ENCODE results near the gene HCST.
"Not testable (repeated sequence)": the region's sequence is repeated elsewhere in the genome, so short reads cannot be mapped to it uniquely, and the experiment has no call there.

The HCST gene

DNA sequence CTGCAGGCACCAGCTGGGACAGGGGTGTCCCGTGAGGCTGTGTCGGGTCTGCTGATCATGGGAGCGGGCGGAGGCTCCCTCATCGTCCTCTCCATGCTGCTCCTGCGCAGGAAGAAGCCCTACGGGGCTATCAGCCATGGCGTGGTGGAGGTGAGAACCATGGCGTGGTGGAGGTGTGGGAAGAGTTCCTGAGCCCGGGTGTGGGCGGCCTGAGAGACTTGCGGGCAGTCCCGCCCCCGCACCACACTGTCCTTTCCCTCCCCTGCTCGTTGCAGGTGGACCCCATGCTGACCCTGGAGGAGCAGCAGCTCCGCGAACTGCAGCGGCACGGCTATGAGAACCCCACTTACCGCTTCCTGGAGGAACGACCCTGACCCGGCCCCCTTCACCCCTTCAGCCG, 23.3 kb upstream of the HCST start:
- no peak for DNase-seq (ENCODE audit: low read depth, low spot score)
- H3K27ac ChIP-seq = no peak overlapping the region

DNA sequence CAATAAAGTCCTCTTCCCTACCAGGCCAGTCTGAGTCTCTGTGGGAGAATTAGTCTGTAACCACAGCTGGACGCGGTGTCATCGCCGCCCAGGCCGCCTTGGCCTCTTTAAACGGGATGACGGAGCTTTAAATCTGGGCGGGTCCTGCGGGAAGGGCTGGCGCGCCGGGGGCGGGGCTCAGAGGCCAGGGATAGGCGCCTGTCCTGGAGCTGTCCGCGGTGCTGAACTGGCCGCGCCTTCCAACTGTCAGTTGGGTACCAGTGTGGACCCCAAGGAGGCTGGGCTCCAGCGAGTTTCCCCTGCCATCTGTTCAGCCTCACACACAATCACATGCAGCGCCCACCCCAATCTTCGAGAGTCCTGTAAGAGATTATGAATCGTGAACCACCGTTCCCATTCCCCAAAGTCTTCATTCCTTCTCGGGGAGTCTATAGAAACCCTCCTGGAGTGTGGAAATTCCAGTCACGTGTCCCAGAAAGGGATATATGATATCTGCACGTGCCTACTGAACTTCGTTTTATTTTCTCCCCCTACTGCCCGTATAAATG, 22.5 kb upstream of the HCST start:
- H3K27ac ChIP-seq = no peak overlapping the region
- DNase-seq (ENCODE audit: low read depth, low spot score) = peak; percentile 59

DNA sequence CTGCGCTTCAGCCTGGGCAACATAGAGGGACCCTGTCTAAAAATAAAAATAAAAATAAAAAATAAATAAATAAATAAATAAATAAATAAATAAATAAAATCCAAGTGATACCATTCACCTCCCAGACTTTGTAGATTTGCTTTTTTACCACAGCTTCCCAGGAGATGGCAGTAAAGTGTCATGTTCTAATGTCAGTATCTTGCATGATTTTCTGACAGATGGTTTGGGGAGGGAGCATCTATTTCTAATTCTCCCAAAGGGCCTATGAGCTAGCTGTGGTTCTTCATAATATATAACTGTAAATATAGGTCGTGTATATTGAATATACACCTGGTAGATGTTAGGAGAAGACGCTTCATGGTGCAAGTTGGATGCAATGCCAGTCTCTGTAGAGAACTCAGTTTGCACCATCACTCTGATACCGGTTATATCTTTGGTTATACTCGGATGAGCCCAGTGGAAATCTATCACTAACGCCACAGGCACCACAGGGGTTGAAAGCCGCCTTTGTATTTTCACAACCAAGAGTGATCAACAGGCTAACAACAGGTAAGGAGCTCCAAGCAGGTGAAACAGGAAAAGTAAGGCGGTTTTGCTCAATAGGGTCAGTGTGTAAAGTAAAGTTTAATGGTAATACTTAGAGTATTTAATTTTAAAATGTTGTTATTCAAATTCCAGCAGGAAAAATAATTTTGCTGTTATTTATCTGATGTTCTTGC, 20.1 kb upstream of the HCST start:
- peak; percentile 27 for DNase-seq (ENCODE audit: low read depth, low spot score)
- no peak overlapping the region for H3K27ac ChIP-seq

DNA sequence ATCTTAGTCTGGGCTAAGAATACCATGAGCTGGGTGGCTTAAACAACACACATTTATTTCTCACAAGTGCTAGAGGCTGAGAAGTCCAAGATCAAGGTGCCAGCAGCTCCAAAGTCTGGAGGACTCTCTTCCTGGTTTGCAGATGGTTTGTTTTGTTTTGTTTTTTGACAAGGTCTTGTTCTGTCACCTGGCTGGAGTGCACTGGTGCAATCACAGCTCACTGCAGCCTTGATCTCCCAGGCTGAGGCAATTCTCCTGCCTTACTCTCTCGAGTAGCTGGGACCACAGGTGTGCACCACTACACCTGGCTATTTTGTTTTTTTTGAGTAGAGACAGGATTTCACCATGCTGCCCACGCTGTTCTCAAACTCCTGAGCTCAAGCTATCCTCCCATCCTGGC, 18.4 kb upstream of the HCST start:
- no peak for DNase-seq (ENCODE audit: low read depth, low spot score)
- H3K27ac ChIP-seq = no peak overlapping the region

DNA sequence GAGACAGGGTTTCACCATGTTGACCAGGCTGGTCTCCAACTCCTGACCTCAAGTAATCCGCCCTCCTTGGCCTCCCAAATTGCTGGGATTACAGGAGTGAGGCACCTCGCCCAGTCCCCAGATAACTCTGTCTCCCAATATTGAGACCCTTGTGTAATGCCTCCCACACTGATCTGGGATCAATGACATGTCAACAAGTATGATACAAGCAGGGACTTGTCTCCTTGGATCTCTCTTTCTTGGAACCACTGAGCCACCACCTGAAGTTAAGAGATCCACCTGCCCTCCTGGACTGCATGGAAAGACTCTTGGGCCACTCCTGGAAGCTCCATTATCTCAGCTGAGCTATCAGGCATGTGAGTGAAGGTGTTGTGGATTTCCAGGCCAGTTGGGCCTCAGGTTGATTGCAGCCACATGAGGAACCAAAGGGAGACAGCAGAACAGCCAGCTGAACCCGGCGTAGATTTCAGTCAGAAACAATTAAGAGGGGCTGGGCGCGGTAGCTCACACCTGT, 17.0 kb upstream of the HCST start:
- H3K27ac ChIP-seq = no peak overlapping the region
- DNase-seq (ENCODE audit: low read depth, low spot score) = no peak

DNA sequence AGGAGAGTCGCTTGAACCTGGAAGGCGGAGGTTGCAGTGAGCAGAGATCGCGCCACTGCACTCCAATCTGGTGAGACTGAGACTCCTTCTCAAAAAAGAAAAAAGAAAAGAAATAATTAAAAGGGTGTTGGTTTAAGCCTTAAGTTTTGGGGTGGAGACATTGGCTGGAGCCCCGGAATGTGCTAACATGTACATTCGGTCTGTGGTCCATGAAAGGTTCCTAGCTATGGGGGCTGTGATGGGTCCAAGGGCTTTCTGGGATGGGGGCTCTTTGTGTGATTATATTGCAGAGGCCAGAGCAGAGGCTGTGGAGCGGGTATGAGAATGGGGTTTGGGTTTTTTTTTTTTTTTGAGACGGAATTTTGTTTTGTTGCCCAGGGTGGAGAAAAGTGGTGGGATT, 16.4 kb upstream of the HCST start:
- no peak overlapping the region for H3K27ac ChIP-seq
- DNase-seq (ENCODE audit: low read depth, low spot score) = no peak

DNA sequence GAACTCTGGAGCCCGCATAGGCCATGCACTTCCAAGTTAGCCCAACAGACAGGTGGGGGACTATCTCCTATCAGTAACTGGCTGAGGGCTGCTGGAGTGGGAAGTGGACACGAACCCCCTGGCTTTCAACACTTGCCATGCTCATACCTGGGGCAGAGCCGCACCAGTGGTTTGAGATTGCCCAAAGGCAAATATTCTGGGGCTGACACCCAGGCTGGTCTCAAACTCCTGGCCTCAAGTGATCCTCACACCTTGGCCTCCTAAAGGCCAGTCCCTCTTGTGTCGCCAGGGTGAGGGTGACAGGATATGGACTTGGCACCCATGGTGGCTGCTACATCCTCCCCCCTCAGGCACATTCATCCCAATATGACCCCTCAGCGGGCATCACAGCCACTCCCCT, 15.1 kb upstream of the HCST start:
- no peak for DNase-seq (ENCODE audit: low read depth, low spot score)
- no peak overlapping the region for H3K27ac ChIP-seq

DNA sequence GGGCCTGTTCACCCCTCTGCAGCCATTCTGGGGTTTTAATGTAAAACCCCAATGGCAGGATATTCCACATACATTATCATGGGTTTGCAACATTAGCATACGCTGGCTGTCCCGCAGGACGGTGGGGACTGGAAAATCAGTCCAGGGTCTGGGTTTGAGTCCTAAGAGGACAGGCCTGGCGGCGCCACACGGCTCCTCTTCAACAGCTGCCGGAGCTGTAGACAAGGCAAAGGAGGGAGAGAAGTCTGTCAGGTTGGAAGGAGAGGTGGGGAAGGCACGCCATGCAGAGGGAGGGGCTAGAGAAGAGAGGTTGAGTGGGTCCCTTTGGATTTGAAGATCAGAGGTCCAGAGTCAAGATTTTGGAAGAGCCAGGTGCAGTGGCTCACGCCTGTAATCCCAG, 13.9 kb upstream of the HCST start:
- no peak for DNase-seq (ENCODE audit: low read depth, low spot score)
- H3K27ac ChIP-seq = no peak overlapping the region

DNA sequence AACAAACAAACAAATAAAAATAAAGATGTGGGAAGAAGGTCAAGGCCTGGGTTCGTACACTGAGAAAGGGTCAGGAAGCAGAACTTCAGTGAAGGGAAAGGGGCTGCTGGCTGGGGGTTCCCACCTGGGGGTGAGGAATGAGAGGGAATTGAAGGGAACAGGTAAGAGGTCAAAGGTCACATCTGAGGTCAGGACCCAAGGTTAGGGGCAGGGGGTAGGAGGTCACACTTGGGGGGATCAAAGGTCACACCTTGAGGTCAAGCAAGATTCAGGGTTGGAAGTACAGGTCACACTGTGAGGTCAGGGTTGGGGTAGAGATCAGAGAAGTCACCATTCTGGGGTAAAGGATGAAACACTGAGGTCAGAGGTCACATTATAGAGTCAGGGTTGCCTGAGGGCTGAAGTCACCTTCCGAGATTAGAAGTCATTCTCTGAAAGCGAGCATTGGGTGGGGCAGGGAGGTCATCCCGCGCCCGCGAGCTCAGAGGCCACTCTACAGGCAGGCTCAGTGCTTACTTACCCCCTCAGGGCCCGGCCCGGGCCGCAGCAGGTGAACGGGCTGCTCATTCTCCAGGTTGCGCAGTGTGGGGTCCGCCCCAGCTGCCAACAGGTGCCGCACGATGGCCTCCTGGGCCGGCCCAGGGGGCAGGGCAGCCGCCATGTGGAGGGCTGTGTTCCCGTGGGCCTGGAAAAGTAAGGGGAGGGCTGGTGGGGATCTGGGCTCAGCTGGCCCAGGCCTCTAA, 12.8 kb upstream of the HCST start:
- no peak overlapping the region for H3K27ac ChIP-seq
- no peak for DNase-seq (ENCODE audit: low read depth, low spot score)

DNA sequence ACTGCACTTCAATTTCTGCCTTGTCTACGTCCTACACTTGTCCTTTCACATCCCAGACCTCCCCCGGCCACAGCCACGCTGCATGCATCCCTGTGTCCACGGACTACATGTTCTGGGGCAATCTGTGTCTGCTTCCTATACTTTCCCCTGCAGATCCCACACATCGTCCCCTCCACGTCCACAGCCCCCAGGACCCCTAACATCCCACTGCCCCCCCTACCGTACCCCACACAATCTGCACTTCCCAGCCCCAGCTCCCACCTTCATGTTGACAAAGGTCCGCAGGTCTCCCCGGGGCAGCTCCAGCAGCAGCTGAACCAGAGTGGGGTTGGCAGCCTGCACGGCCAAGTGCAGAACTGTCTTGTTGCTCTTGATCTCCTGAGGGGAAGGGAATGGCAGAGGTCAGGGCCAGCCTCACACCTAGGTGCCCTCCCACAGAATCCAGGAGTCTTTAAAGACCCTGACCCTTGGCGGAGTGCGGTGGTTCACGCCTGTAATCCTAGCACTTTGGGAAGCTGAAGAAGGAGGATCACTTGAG, 12.1 kb upstream of the HCST start:
- DNase-seq (ENCODE audit: low read depth, low spot score) = no peak
- H3K27ac ChIP-seq = no peak overlapping the region

DNA sequence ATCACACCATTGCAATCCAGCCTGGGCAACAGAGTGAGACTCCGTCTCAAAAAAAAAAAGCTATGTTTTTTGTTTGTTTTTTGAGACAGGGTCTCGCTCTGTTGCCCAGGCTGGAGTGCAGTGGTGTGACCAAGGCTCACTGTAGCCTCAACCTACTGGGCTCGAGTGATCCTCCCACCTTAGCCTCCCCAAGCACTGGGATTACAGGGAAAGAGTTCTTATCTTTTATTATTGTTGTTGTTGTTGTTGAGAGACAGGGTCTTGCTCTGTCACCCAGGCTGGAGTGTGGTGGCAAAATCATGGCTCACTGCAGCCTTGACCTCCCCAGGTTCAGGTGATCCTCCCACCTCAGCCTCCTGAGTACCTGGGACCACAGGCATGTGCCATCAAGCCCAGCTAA, 10.5 kb upstream of the HCST start:
- H3K27ac ChIP-seq; DNase-seq (ENCODE audit: low read depth, low spot score): not testable (repeated sequence)

DNA sequence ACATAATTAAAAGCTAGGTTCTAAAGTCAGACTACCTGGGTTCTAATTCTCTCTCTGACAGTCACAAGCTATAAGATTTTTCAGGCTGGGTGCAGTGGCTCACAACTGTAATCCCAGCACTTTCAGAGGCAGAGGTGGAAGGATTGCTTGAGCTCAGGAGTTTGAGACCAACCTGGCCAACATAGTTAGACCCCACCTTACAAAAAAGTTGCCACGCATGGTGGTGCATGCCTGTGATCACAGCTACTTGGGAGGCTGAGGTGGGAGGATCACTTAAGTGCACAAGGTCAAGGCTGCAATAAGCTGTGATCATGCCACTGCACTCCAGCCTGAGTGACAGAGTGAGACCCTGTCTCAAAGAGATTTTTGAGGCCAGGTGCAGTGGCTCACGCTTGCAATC, 8.0 kb upstream of the HCST start:
- no peak for DNase-seq (ENCODE audit: low read depth, low spot score)
- H3K27ac ChIP-seq = no peak overlapping the region

DNA sequence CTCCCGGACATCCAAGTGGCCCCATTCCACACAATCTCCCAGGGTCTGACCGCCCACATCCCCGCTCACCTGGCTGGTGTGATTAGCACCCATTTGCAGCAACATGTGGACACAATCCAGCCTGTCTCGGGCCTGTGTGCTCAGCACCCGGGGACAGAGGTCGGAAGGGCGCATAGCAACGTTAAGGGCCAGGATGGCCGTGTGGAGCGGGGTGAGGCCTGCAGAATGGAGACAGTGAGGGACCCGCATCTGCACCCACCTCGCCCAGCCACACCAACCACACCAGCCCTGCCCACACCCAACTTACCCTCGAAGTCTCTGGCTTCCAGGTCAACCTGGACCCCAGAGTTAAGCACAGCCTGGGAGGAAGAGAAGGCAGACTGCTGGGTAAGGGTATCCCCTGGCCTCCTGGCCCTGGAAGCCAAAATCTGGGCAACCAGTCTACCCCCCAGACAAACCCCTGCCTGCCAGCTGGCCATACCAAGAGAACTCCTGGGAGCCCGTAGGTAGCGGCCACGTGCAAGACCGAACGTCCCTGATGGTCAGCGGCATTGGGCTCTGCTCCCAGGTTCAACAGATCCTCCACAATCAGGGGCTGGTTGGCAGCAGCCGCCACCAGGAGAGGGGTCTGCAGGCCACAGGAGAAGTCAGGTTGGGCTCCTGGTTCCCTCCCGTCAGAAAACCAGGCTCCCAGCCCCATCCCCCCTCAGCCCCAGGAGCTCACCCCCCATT, 6.3 kb upstream of the HCST start:
- H3K27ac ChIP-seq = no peak overlapping the region
- DNase-seq (ENCODE audit: low read depth, low spot score) = no peak

DNA sequence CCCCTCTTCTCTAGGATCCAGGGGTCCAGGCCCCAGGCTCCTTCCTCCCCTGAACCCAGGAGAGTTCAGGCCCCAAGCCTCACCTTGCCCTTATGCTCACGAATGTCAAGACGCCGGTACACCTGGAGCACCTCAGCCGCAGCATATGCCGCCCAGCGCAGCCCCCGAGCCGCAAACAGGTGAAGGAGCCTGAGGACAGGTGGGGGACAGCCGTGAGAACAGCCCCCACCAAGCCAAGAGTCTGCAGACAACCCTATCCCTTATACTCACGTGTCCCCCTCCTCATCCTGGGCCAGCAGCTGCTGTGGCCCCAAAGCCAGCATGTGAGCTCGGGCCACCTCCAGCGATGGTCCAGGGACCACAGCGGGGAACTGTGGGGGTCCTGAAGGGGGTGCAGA, 5.7 kb upstream of the HCST start:
- no peak overlapping the region for H3K27ac ChIP-seq
- no peak for DNase-seq (ENCODE audit: low read depth, low spot score)

DNA sequence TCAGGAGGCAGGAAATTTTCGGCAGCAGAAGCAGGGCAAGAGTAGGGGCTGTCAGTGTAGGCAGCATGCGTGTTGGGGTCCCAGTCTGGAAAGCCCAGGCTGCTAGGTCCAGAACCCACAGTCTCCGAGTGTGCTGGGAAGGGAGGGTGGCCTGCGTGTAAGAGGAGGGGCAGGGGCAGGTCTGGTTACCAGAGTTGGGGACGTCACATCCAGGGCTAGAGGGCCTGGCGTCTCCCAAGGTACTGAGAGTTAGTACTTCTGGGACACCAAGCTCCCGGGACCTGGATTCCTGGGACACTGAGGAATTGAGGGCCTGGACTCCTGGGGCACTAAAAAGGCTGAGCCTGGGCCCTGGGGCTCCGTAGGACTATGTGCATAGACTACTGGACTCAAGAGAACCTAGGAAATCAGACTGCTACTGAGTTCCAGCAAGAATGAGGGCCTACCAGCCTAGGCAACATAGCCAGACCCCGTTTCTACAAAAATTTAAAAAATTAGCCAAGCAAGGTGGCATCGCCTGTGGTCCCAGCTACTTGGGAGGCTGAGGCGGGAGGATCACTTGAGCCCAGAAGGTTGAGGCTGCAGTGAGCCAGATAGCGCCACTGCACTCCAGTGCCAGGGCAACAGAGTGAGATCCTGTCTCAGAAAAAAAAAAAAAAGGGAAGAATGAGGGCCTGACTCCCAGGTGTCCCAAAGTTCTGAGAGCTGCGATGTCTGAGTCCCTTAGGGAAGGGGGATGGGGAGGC, 4.5 kb upstream of the HCST start:
- DNase-seq (ENCODE audit: low read depth, low spot score) = no peak
- peak overlapping the region; percentile 87 for H3K27ac ChIP-seq

DNA sequence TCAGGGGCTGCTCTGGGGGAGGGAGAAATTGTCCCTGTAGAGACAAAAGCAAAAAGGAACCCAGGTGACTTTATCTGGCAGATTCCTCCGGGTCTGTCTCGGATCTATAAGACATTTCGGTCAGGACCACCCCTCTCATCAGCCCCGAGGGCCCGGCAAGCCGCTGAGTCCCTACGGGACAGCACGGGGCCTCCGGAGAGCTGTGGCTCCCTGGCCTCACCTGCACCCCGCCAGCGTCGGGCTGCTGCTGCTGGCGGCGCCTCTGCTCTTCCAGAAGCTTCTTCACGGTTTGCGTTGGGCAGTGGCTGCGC, 3.9 kb upstream of the HCST start:
- peak overlapping the region; percentile 87 for H3K27ac ChIP-seq
- DNase-seq (ENCODE audit: low read depth, low spot score) = no peak

DNA sequence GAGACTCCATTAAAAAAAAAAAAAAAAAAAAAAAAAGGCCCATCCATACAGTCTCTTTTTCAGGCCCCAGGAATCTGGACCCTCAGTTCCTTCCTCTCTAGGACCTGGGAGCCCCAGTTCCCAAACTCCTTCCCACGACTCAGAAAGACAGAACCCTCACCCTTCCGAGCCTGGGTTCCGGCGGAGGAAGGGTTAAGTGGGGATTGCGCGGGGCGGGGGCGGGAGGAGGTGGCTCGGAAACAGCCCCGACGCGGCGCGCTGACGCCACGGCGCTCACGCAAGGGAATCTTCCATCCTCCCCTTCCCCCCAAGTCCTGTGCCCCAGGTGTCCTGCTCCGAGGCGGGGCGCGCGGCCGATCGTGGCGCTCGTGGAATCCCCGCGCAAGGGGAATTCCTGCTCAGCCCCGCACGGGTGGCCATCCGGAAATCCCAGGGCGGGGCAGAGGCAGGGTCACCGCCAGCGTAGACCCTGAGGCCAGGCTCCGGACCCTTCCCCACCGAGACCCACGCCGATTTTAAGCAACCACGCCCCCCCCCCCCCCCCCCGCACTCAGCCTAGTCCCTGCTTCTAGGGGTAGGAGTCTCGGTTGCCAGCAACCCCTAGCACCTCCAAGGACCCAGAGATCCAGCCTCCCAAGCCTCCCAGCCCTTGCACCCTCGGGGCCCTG, 2.6 kb upstream of the HCST start:
- H3K27ac ChIP-seq = peak overlapping the region; percentile 87
- no peak for DNase-seq (ENCODE audit: low read depth, low spot score)

DNA sequence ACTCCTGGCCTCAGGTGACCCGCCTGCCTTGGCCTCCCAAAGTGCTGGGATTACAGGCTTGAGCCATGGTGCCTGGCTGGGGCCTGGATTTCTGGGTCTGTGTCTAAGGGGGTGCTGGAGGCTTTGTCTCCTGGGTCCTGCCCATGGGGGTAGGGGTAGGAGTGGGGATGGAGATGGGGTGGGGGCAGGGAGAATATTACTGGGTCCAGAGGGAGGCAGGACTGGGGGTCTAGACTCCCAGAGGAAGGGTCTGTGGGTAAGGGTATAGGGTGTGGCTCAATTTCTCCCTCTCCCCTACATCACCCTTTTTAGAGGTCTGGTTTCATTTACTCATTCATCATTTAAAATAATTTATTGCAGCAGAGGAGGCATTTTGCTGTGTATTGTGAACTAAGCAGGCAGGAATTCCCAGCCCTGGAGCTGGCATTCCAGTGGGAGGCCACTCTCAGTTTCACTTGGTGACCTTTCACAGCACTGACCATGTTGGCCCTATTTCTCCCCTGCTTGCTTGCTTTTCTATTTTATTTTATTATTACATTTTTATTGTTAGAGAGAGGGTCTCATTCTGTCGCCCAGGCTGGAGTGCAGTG, 1.2 kb upstream of the HCST start:
- H3K27ac ChIP-seq = peak overlapping the region; percentile 87
- no peak for DNase-seq (ENCODE audit: low read depth, low spot score)

DNA sequence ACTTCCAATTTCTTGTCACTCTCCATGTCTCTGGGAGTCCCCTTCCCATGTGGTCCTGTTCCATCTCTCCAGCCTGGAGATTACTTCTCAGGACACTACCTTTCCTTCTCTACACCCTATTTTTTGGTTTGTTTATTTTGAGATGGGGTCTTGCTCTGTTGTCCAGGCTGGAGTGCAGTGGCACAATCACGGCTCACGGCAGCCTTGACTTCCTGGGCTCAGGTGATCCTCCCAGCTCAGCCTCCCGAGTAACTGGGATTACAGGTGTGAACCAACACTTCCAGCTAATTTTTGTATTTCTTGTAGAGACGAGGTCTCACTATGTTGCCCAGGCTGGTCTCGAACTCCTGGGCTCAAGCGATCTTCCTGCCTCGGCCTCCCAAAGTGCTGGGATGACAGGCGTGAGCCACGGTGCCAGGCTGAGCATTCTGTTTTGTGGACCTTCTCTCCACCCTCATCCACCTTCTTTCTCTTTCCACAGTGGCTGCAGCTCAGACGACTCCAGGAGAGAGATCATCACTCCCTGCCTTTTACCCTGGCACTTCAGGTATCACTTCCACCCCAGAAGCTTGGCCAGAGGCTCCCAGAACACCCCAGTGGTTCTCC, 644 bp downstream of the HCST start:
- H3K27ac ChIP-seq = no peak overlapping the region
- no peak for DNase-seq (ENCODE audit: low read depth, low spot score)
